Limb (tissue), 2 donors: ENCODE results near the gene ALPL.
A peak's percentile ranks its signal among the peaks of the same experiment; 100 is the strongest.

Source experiments
- DNase-seq, 2 donors: peaks; one replicate each; pipeline ENCODE4 v3.0.0-alpha.2; 2016; ENCODE audit errors: extremely low spot score in 2 of 2

The ALPL gene

GRCh38 chr1:21598904-21599303 lies 89.7 kb downstream of the ALPL start:
- DNase-seq = no peak

GRCh38 chr1:21599402-21599801 lies 90.2 kb downstream of the ALPL start:
- no peak for DNase-seq

DNA sequence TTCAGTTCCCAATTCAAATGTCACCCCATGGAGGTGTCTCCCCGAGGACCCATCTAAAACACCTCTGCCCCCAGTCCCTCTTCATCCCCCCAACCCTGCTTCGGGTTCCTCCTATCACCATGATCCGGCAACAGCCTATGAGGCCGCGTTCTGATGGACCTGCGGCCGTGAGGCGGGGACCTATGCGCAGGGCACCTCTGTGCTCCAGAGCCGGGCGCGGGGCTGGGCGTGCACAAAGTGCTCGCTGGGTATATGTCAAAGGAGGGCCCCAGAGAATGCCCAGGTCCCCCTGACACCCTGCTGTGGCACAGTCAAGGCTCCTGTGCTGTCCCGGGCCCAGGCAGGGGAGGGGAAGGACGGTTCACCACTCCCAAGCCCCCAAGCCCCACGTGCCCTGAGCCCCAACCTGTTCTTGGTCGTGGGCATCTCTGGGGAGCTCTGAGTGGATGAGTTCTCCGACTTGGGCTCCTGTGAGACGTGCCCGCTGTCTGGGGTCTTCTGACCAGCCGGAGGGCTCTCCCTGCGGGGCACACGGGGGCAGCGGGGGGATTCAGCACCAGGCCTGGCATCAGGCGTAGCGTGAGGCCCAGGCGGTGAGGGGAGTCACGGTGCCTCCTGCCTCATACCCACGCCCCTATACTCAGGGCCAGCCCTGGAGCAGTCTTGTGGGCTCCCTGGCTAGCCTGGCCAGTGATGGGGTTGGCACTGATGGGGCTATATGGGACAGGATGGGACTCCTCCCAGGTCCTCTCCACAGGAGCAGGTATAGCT lies 92.2 kb downstream of the ALPL start:
- DNase-seq = no peak

DNA sequence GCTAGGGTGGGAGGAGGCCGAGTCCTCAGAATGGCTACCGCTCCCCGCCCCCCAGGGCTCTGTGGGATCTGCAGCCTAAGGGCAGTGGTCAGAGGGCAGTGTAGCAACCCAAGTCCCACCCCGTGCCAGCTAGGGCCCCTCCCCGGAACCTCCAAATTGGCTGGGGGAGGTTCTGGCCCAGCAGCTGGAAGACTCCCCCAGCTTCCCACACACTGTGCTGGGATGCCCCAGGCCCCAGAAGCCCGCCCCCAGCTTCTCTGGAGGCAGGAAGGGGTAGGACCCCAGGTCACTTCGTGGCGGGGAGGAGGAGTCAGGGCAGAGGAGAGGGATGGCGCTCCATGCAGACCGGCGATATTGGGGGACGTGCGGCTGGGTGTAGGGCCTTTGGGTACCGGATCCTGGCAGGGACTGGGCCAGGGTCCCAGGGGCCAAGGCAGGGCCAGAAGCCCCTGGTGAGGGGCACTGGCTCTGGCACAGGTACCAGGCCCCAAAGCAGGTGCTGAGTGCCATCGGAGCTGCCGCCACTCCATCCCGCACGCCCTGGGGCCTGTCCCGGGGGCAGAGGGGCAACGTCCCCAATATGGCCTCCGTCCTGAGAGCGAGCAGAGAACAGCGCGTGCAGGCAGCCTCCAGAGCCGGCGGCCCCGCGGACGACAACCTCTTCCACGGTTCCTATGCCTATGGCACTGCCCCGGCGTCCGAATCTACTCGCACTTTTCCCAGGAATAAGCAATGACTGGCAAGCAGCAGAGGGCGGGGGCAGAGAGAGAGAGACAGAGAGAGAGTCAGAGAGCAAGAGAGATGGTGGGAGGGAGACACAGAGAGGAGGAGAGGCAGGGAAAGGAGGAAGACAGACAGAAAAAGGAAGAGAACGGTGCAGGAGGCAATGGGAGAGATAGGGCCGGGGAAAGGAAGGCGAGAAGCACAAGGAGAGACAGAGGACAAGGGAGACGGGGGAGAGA lies 94.2 kb downstream of the ALPL start:
- no peak for DNase-seq

GRCh38 chr1:21604208-21604957 lies 95.2 kb downstream of the ALPL start:
- no peak for DNase-seq

- no peak for DNase-seq
Observed at GRCh38 chr1:21605012-21605715, 95.9 kb downstream of the ALPL start.

GRCh38 chr1:21605964-21606705 lies 96.9 kb downstream of the ALPL start:
- no peak for DNase-seq

GRCh38 chr1:21607549-21608529 lies 98.6 kb downstream of the ALPL start:
- DNase-seq = peak; percentile 56 to 80

GRCh38 chr1:21608798-21609197 lies 99.6 kb downstream of the ALPL start:
- DNase-seq = no peak

DNA sequence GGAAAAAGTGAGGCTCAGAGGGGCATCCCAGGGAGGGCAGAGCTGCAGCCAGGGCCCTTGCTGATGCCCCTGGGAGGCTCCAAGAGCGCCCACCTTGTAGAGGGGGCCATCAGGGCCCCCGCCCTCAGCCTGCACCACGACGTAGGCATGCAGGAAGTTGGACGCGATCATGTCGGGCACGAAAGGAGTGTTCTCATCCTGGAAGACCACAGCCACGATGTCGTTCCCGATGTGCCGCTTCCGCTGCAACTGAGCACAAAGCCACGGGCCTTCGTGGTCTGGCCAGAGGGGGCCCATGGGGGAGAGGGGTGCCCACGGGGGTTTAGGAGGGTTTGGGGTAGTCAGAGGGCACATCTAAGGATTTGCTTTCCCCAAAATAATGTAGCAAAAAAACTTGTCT lies 100.8 kb downstream of the ALPL start:
- no peak for DNase-seq

DNA sequence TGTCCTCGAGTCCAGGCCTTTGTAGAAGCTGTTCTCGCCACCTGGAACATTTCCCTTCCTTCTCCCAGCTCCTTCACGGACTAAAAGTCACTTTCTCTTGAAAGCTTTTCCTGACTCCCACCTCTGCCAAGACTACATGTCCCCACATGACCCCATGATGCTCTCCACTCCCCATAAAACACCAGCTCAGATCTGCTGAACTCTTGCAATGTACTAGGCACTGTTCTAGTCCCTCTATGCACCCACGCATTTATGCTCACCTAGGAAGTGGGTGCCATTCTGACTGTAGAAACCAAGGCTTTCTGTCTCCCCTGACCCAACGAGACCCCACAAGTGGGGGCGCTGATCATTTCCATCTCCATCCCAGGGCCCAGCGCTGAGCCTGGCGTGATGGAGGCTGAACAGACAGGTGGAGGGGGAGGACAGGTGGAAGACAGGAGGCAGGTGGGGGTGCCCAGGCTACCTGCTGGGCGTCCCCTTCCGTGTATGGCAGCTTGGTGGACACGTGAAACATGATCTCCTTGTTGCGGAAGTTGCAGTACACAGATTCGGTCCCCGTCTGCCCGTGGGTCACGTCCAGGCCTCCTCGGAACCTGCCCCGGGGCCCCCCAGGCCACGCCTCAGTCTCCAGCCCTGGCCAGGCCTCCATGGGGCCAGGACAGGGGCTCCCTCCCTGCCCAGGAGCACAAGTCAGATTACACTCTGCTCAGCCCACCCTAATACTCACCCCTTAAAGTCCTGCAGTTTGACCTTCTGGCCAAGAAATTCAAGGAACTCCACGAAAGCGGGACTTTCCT lies 102.0 kb downstream of the ALPL start:
- DNase-seq = no peak

DNA sequence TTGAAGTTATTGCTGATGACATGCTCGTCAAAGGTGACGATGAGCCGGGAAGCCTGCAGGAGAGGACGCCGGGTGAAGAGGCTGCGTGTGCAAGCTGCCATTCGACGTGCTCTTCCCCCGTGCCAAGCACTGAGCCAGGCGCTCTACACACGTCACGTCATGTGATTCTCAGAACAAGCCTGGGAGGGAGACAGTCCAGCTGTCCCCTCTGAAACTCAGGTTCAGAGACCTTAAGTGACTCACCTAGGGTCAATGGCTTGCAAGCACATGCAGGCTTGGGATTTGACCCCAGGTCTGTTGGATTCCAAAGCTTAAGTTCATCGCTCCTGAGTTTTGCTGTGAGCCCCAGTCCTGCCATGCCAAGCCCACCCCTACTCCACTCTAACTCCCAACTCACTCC lies 102.8 kb downstream of the ALPL start:
- DNase-seq = no peak

GRCh38 chr1:21613072-21613867 lies 104.0 kb downstream of the ALPL start:
- DNase-seq = no peak

DNA sequence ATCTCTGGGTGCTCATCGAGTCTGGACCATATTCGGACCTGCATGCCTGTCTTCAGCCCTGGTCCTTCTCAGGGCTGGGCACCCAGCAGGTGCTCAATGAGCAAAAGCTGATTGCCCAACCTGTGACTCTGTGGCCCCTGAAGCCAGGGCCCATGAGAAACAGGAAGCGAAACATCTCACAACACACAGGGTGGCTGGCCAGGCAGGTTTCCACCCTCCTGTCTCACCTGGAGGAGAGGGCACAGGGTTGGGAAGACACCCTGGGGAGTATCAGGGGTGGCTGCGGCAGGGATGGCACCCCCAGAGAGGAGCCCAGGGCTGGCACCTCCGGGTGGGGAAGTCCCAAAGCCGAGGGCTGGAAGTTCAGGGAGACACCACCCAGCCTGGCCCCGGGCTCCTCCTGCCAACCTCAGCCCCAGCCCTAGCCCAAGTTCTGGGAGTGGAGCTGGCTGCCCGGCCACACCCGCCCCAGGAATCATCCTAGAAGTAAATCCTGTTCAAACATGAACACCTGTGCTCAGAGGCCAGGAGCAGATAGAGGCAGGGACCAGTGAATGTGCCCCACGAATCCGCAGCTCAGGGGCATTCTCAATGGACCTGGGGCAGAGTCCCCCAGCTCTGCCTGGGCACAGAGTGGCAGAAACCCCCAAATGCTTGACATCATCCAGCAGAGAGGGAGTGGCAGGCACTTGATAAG lies 105.3 kb downstream of the ALPL start:
- no peak for DNase-seq

- no peak for DNase-seq
Observed at GRCh38 chr1:21616372-21616771, 107.1 kb downstream of the ALPL start.

GRCh38 chr1:21617126-21617738 lies 108.0 kb downstream of the ALPL start:
- DNase-seq = no peak

GRCh38 chr1:21618059-21618458 lies 108.8 kb downstream of the ALPL start:
- no peak for DNase-seq
